ENCODE data around the gene SLC31A2.
A peak's percentile ranks its signal among the peaks of the same experiment; 100 is the strongest.

SLC31A2 gene

GRCh38 chr9:113176803-113177202, 26.0 kb downstream of the SLC31A2 start:
- TF ChIP-seq GATA3 (IDR thresholded peaks at IDR 0.05; ENCODE audit: low read depth, low read length) (no peak), GATA2 (IDR thresholded peaks at IDR 0.05; ENCODE audit: low read depth, low read length) (no peak)

- TF ChIP-seq GATA3 (IDR thresholded peaks at IDR 0.05; ENCODE audit: low read depth, low read length), result no peak
- no peak for TF ChIP-seq GATA2 (IDR thresholded peaks at IDR 0.05; ENCODE audit: low read depth, low read length)
These were observed 26.4 kb downstream of the SLC31A2 start for GRCh38 chr9:113177251-113177650.

- TF ChIP-seq GATA3 (IDR thresholded peaks at IDR 0.05; ENCODE audit: low read depth, low read length) (no peak), GATA2 (IDR thresholded peaks at IDR 0.05; ENCODE audit: low read depth, low read length) (no peak)
These were observed 27.3 kb downstream of the SLC31A2 start for GRCh38 chr9:113178087-113178486.

- TF ChIP-seq GATA3 (IDR thresholded peaks at IDR 0.05; ENCODE audit: low read depth, low read length) (no peak), GATA2 (IDR thresholded peaks at IDR 0.05; ENCODE audit: low read depth, low read length) (no peak)
These were observed 29.0 kb downstream of the SLC31A2 start for GRCh38 chr9:113179839-113180238.

- TF ChIP-seq GATA2 (IDR thresholded peaks at IDR 0.05; ENCODE audit: low read depth, low read length) (no peak), GATA3 (IDR thresholded peaks at IDR 0.05; ENCODE audit: low read depth, low read length) (no peak)
These were observed 30.4 kb downstream of the SLC31A2 start for GRCh38 chr9:113181165-113181564.

- TF ChIP-seq GATA3 (IDR thresholded peaks at IDR 0.05; ENCODE audit: low read depth, low read length) (no peak), GATA2 (IDR thresholded peaks at IDR 0.05; ENCODE audit: low read depth, low read length) (no peak)
These were observed 33.2 kb downstream of the SLC31A2 start for GRCh38 chr9:113183956-113184488.

GRCh38 chr9:113184539-113184938, 33.7 kb downstream of the SLC31A2 start:
- no peak for TF ChIP-seq GATA2 (IDR thresholded peaks at IDR 0.05; ENCODE audit: low read depth, low read length)
- no peak for TF ChIP-seq GATA3 (IDR thresholded peaks at IDR 0.05; ENCODE audit: low read depth, low read length)

GRCh38 chr9:113185271-113185670, 34.5 kb downstream of the SLC31A2 start:
- TF ChIP-seq GATA3 (IDR thresholded peaks at IDR 0.05; ENCODE audit: low read depth, low read length), result no peak
- TF ChIP-seq GATA2 (IDR thresholded peaks at IDR 0.05; ENCODE audit: low read depth, low read length), result no peak

- TF ChIP-seq GATA2 (IDR thresholded peaks at IDR 0.05; ENCODE audit: low read depth, low read length) (no peak), GATA3 (IDR thresholded peaks at IDR 0.05; ENCODE audit: low read depth, low read length) (no peak)
These were observed 35.4 kb downstream of the SLC31A2 start for GRCh38 chr9:113186137-113186755.

- no peak for TF ChIP-seq GATA3 (IDR thresholded peaks at IDR 0.05; ENCODE audit: low read depth, low read length)
- no peak for TF ChIP-seq GATA2 (IDR thresholded peaks at IDR 0.05; ENCODE audit: low read depth, low read length)
These were observed 37.3 kb downstream of the SLC31A2 start for GRCh38 chr9:113187929-113188595.

GRCh38 chr9:113192455-113192854, 41.6 kb downstream of the SLC31A2 start:
- TF ChIP-seq GATA3 (IDR thresholded peaks at IDR 0.05; ENCODE audit: low read depth, low read length) (no peak), GATA2 (IDR thresholded peaks at IDR 0.05; ENCODE audit: low read depth, low read length) (no peak)

- TF ChIP-seq GATA2 (IDR thresholded peaks at IDR 0.05; ENCODE audit: low read depth, low read length) (peak; percentile 28; the same call in 1 of the 2 replicates), GATA3 (IDR thresholded peaks at IDR 0.05; ENCODE audit: low read depth, low read length) (no peak)
These were observed 49.0 kb downstream of the SLC31A2 start for GRCh38 chr9:113199683-113200329.

GRCh38 chr9:113205432-113205831, 54.6 kb downstream of the SLC31A2 start:
- TF ChIP-seq GATA2 (IDR thresholded peaks at IDR 0.05; ENCODE audit: low read depth, low read length) (no peak), GATA3 (IDR thresholded peaks at IDR 0.05; ENCODE audit: low read depth, low read length) (no peak)

- no peak for TF ChIP-seq GATA3 (IDR thresholded peaks at IDR 0.05; ENCODE audit: low read depth, low read length)
- no peak for TF ChIP-seq GATA2 (IDR thresholded peaks at IDR 0.05; ENCODE audit: low read depth, low read length)
These were observed 55.1 kb downstream of the SLC31A2 start for GRCh38 chr9:113205861-113206260.
